A549 (cell line): Measurements from ENCODE around the gene ACSL5. TPM values are rescaled to one million over a fixed set of nuclear protein-coding genes. Genes with fewer than 3 reads are reported as not detected.

Experiments
- ATAC-seq, 2 experiments: fragments of 200-7000 bp in 1 of 2; fragments of >200 bp in 1 of 2; cut with Nextera tagmentation in 1 of 2; cut with Tn5 transposase in 1 of 2; 3 replicates each; pipeline versions ENCODE4 v1.8.0 to v1.9.1; 2018 to 2020; ENCODE audit warnings: mild to moderate bottlenecking in 1 of 2, moderate library complexity in 1 of 2
- CTCF ChIA-PET: fragments of 300-600 bp; sonication (Branson Sonifier 250); formaldehyde crosslinking; extraction: SDS; loops from one replicate; lab custom pipeline; 2021; ENCODE audit warnings: antibody characterized with exemption, inconsistent platforms; lab: Yijun Ruan, JAX
- POLR2A ChIA-PET: fragments of 350-600 bp; formaldehyde crosslinking; extraction: SDS; loops from one replicate; lab custom pipeline; 2021; ENCODE audit warnings: antibody characterized with exemption, inconsistent platforms; lab: Yijun Ruan, JAX
- DNase-seq, 2 experiments: peaks; one replicate each; pipeline versions ENCODE4 v3.0.0 to v3.0.0-alpha.2; 2011 to 2016; ENCODE audit warnings: low read depth in 1 of 2, low spot score in 1 of 2
- FAIRE-seq: peaks from 2 replicates; lab custom pipeline; 2011; peaks lifted over from hg19 to GRCh38; lab: Jason Lieb, UNC
- H3K27ac ChIP-seq, 2 experiments: fragments of >200 bp; sonication (Bioruptor Twin); formaldehyde crosslinking; 3 replicates each; pipeline ENCODE4 v1.5.1; 2016 to 2017
- H3K4me1 ChIP-seq: fragments of >200 bp; sonication (Bioruptor Twin); formaldehyde crosslinking; 3 replicates; pipeline ENCODE4 v1.6.1; 2016
- H3K4me2 ChIP-seq: fragments of >200 bp; sonication (Bioruptor Twin); formaldehyde crosslinking; 3 replicates; pipeline ENCODE4 v1.6.1; 2016
- H3K4me3 ChIP-seq: fragments of >200 bp; sonication (Bioruptor Twin); formaldehyde crosslinking; 3 replicates; pipeline ENCODE4 v1.5.1; 2016
- H3K9me3 ChIP-seq: fragments of >200 bp; sonication (Bioruptor Twin); formaldehyde crosslinking; 3 replicates; pipeline ENCODE4 v1.6.1; 2016
- CHD2 ChIP-seq: fragments of 150-350 bp; IDR thresholded peaks from 2 replicates; pipeline ENCODE4 v1.6.1; 2014; ENCODE audit warnings: low read length; ENCODE audit not compliant: partially characterized antibody
- EHMT2 ChIP-seq: fragments of 200-600 bp; sonication (generic); IDR thresholded peaks from 2 replicates; pipeline ENCODE4 v1.6.1; 2016; ENCODE audit warnings: antibody characterized with exemption, low read depth, mild to moderate bottlenecking, moderate library complexity
- EP300 ChIP-seq, 2 experiments: fragments of >200 bp; sonication (Bioruptor Twin); formaldehyde crosslinking; IDR thresholded peaks; 2 replicates in 1 of 2; 3 replicates in 1 of 2; pipeline ENCODE4 v1.6.1; 2016 to 2017
- ESRRA ChIP-seq: fragments of 150-350 bp; IDR thresholded peaks from 2 replicates; pipeline ENCODE4 v1.6.1; 2014; ENCODE audit warnings: mild to moderate bottlenecking, low read length, borderline replicate concordance
- FOSB ChIP-seq: fragments of 250-450 bp; sonication (Bioruptor Pico); IDR thresholded peaks from 2 replicates; pipeline ENCODE4 v1.5.0; 2020; ENCODE audit warnings: mild to moderate bottlenecking, moderate library complexity
- FOSL2 ChIP-seq, 2 experiments: fragments of 450-650 bp in 1 of 2; fragments of >200 bp in 1 of 2; sonication (Bioruptor Twin) in 1 of 2; formaldehyde crosslinking; IDR thresholded peaks; 2 replicates each; pipeline versions ENCODE4 v1.5.0 to v1.6.1; 2016 to 2020; ENCODE audit warnings: mild to moderate bottlenecking in 1 of 2, moderate library complexity in 1 of 2
- FOXS1 ChIP-seq: fragments of 250-450 bp; sonication (Bioruptor Pico); IDR thresholded peaks from 2 replicates; pipeline ENCODE4 v1.5.0; 2020; ENCODE audit warnings: mild to moderate bottlenecking, moderate library complexity
- HOXB5 ChIP-seq: fragments of 250-450 bp; sonication (Bioruptor Pico); IDR thresholded peaks from 2 replicates; pipeline ENCODE4 v1.5.0; 2020; ENCODE audit warnings: mild to moderate bottlenecking, moderate library complexity
- KDM5A ChIP-seq: fragments of 200-600 bp; sonication (generic); IDR thresholded peaks from 2 replicates; pipeline ENCODE4 v1.6.1; 2016; ENCODE audit warnings: antibody characterized with exemption, mild to moderate bottlenecking
- MYC ChIP-seq: IDR thresholded peaks from 2 replicates; pipeline ENCODE4 v1.6.1; 2012; ENCODE audit warnings: mild to moderate bottlenecking, inconsistent platforms, low read length, improper control_type of control experiment, borderline replicate concordance
- NFE2L2 ChIP-seq: fragments of 150-350 bp; conservative IDR thresholded peaks from 2 replicates; pipeline ENCODE4 v1.6.1; 2014; ENCODE audit warnings: low read length
- NR3C1 ChIP-seq: fragments of >200 bp; sonication (Bioruptor Twin); formaldehyde crosslinking; IDR thresholded peaks from 3 replicates; pipeline ENCODE4 v1.6.1; 2017
- PHF8 ChIP-seq: fragments of 200-600 bp; sonication (generic); IDR thresholded peaks from 2 replicates; pipeline ENCODE4 v1.6.1; 2016; ENCODE audit warnings: low read depth, mild to moderate bottlenecking, antibody characterized with exemption, moderate library complexity, borderline replicate concordance
- RFX5 ChIP-seq: fragments of 450-650 bp; IDR thresholded peaks from 2 replicates; pipeline ENCODE4 v1.7.1; 2014; ENCODE audit warnings: antibody characterized with exemption, mild to moderate bottlenecking, moderate library complexity
- SMC3 ChIP-seq: fragments of >200 bp; sonication (Bioruptor Twin); formaldehyde crosslinking; IDR thresholded peaks from 3 replicates; pipeline ENCODE4 v1.6.1; 2018; ENCODE audit warnings: inconsistent platforms
- SREBF2 ChIP-seq: fragments of 450-650 bp; IDR thresholded peaks from 2 replicates; pipeline ENCODE4 v1.6.1; 2014; ENCODE audit warnings: mild to moderate bottlenecking, moderate library complexity
- ZFP36 ChIP-seq: fragments of 450-650 bp; IDR thresholded peaks from 2 replicates; pipeline ENCODE4 v1.6.1; 2014; ENCODE audit warnings: borderline replicate concordance; ENCODE audit not compliant: partially characterized antibody
- WGBS: methylation state at CpG from one replicate; pipeline ENCODE4 v1.1.6; 2017; ENCODE audit errors: missing lambda C conversion rate; 5-methylcytosine and 5-hydroxymethylcytosine counted together
- polyA plus RNA-seq, 4 experiments: library from polyadenylated mRNA; depleted of rRNA in 3 of 4; stranded (reverse); fragments of >200 nt; fragmentation: RNase III in 1 of 4; extraction: RNeasy Plus Mini Kit Qiagen cat#74134 plus additional on column Dnase treatment in 1 of 4; gene quantifications; 2 replicates in 3 of 4; 3 replicates in 1 of 4; pipeline ENCODE4 v1.2.3, GENCODE V29; 2011 to 2017
- TF ChIP-seq, protein P1 (sequence below): fragments of >200 bp; sonication (Bioruptor Twin); formaldehyde crosslinking; IDR thresholded peaks from 3 replicates; pipeline ENCODE4 v1.5.1; 2016
- TF ChIP-seq, protein P2 (sequence below): fragments of 250-450 bp; sonication (Bioruptor Pico); IDR thresholded peaks from 2 replicates; pipeline ENCODE4 v1.5.0; 2020; ENCODE audit warnings: low read depth, mild to moderate bottlenecking, moderate library complexity
- TF ChIP-seq, protein P3 (sequence below): fragments of >200 bp; sonication (Bioruptor Twin); formaldehyde crosslinking; IDR thresholded peaks from 2 replicates; pipeline ENCODE4 v1.6.1; 2016
- TF ChIP-seq, protein P4 (sequence below): IDR thresholded peaks from 2 replicates; pipeline ENCODE4 v1.6.1; 2012
- TF ChIP-seq, protein P5 (sequence below): fragments of 150-350 bp; IDR thresholded peaks from 2 replicates; pipeline ENCODE4 v1.6.1; 2014; ENCODE audit warnings: low read depth, mild to moderate bottlenecking, low read length

The ACSL5 gene
- polyA plus RNA-seq, 2 of the 4 experiments (the other 2 are of a cell fraction): 0.15 to 0.25 TPM

DNA sequence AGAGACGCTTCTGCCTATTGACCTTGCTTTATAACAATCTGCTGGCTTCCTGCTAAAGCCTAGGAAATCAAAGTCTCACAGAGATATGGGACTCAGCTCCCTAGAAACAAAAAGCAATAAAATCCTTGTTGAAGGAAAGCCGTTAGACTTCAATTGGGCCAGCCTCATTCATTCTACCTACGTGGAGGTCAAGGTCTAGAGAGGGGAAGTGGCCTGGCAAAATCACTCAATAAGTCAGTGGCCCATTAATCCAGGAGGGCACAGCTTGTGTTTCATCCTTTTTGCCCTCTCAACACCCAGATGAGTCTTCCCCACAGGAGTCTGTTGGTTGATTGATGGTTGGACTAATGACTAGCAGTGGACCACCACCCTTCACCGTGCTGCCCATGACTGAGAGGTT is 40.5 kb upstream of the ACSL5 start:
- DNase-seq: no peak
- 24% methylated on average over 4 of the region's 4 CpGs for WGBS
- Histone ChIP-seq H3K27ac (no peak overlapping the region; a peak in 1 of 6 replicates), H3K4me2 (no peak overlapping the region)
- CTCF ChIA-PET: interaction anchor here (1.2 to 1.3 kb wide), 4 partner anchors 18 to 196 kb away, joined by 3 to 5 read pairs (median 4); no protein-coding TSS in a partner anchor
- no peak for ATAC-seq
- TF ChIP-seq, protein P1, sequence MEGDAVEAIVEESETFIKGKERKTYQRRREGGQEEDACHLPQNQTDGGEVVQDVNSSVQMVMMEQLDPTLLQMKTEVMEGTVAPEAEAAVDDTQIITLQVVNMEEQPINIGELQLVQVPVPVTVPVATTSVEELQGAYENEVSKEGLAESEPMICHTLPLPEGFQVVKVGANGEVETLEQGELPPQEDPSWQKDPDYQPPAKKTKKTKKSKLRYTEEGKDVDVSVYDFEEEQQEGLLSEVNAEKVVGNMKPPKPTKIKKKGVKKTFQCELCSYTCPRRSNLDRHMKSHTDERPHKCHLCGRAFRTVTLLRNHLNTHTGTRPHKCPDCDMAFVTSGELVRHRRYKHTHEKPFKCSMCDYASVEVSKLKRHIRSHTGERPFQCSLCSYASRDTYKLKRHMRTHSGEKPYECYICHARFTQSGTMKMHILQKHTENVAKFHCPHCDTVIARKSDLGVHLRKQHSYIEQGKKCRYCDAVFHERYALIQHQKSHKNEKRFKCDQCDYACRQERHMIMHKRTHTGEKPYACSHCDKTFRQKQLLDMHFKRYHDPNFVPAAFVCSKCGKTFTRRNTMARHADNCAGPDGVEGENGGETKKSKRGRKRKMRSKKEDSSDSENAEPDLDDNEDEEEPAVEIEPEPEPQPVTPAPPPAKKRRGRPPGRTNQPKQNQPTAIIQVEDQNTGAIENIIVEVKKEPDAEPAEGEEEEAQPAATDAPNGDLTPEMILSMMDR: no peak
- TF ChIP-seq FOXS1 (CRISPR knock-in tag) (no peak), ESRRA (no peak), ZFP36 (no peak), SMC3 (no peak), NFE2L2 (no peak), PHF8 (no peak), FOSL2 (IDR thresholded peaks at IDR 0.05) (no peak), FOSL2 (CRISPR knock-in tag; IDR thresholded peaks at IDR 0.05) (no peak), MYC (no peak), EHMT2 (no peak), EP300 (IDR thresholded peaks at IDR 0.05) (no peak), SREBF2 (no peak), CHD2 (no peak), HOXB5 (CRISPR knock-in tag) (no peak)
- TF ChIP-seq, protein P2, sequence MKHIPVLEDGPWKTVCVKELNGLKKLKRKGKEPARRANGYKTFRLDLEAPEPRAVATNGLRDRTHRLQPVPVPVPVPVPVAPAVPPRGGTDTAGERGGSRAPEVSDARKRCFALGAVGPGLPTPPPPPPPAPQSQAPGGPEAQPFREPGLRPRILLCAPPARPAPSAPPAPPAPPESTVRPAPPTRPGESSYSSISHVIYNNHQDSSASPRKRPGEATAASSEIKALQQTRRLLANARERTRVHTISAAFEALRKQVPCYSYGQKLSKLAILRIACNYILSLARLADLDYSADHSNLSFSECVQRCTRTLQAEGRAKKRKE (CRISPR knock-in tag): no peak
- TF ChIP-seq, protein P3, sequence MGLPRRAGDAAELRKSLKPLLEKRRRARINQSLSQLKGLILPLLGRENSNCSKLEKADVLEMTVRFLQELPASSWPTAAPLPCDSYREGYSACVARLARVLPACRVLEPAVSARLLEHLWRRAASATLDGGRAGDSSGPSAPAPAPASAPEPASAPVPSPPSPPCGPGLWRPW: no peak
- TF ChIP-seq, all 56 proteins: peak for 0
- FAIRE-seq: no peak
- POLR2A ChIA-PET: no interaction called here
- H3K4me1 ChIP-seq: no peaks in the 10 kb centered on the region
- H3K4me3 ChIP-seq: no peak overlapping the region
- no peaks in the 10 kb centered on the region for H3K9me3 ChIP-seq

DNA sequence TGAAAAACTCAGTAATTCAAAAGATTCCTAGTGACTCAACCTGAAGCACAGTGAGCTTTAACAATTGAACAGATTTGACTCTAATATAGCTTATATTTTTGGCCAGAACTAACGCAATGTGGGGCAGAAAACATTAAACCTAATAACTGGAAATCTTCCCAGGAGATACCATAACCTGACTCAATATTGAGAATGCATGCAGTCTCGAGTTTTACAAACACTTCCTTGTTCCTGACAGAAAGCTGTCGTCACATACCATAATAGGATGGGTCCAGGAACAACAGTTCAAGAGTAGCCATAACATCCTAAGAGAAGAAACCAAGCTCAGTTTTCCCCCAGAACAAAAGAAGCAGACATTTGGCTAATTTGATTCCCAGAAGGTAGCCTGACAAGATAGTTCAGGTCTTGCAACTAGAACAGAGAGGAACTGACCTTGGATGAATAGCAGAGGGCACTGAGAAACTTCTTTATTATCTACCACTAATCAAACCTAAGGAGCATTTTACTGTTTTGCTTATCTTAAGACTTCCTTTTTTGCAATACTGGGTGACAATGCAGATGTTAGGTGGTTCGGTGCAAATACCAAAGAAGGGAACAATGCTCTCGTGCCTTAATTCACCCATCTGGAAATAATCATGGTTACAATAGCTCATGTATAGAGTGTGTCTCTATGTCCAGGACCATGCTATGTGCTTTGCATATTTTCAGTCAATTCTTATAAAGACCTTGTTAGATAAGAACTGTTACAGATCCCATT is 38.6 kb upstream of the ACSL5 start:
- no peak for ATAC-seq

DNA sequence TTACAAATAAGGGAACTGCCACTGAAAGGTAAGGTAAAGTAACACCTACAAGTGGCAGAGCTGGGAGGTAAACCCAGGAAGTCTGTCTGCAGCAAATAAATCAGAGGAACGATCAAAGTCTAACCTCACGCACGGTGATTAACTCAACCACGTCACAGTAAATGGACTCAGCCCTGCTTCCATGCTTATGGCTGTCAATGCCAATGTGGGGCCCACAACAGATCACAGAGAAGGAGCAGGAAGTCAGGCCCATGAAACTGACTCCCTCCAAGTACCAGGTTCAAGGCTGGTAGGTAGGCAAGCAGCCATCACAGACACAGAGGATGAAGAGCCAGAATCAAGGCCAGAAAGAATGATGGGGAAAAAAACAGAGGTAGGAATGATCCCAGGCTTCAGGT is 38.0 kb upstream of the ACSL5 start:
- H3K4me1 ChIP-seq: no peaks in the 10 kb centered on the region
- TF ChIP-seq, protein P4, sequence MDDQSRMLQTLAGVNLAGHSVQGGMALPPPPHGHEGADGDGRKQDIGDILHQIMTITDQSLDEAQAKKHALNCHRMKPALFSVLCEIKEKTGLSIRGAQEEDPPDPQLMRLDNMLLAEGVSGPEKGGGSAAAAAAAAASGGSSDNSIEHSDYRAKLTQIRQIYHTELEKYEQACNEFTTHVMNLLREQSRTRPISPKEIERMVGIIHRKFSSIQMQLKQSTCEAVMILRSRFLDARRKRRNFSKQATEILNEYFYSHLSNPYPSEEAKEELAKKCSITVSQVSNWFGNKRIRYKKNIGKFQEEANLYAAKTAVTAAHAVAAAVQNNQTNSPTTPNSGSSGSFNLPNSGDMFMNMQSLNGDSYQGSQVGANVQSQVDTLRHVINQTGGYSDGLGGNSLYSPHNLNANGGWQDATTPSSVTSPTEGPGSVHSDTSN: no peak
- TF ChIP-seq FOSB (CRISPR knock-in tag) (no peak), KDM5A (no peak)
- TF ChIP-seq, protein P5, sequence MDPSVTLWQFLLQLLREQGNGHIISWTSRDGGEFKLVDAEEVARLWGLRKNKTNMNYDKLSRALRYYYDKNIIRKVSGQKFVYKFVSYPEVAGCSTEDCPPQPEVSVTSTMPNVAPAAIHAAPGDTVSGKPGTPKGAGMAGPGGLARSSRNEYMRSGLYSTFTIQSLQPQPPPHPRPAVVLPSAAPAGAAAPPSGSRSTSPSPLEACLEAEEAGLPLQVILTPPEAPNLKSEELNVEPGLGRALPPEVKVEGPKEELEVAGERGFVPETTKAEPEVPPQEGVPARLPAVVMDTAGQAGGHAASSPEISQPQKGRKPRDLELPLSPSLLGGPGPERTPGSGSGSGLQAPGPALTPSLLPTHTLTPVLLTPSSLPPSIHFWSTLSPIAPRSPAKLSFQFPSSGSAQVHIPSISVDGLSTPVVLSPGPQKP: no peak
- TF ChIP-seq, all 56 proteins: peak for 0
- 74% methylated on average over 4 of the region's 4 CpGs for WGBS
- H3K27ac ChIP-seq: no peak overlapping the region
- H3K4me2 ChIP-seq: no peak overlapping the region
- CTCF ChIA-PET: interaction anchor here (1.5 kb wide), 1 partner anchor 21 kb away, joined by 5 read pairs; no protein-coding TSS in a partner anchor
- H3K4me3 ChIP-seq: no peak overlapping the region
- FAIRE-seq: no peak
- POLR2A ChIA-PET: no interaction called here
- DNase-seq: no peak
- no peaks in the 10 kb centered on the region for H3K9me3 ChIP-seq
- ATAC-seq: no peak

More for the DNA sequence above, 38.6 kb upstream of the ACSL5 start:
- H3K27ac ChIP-seq: no peak overlapping the region
- no peaks in the 10 kb centered on the region for H3K9me3 ChIP-seq
- ChIA-PET CTCF (interaction anchor here (1.5 kb wide), 1 partner anchor 20 kb away, joined by 5 read pairs; no protein-coding TSS in a partner anchor), POLR2A (no interaction called here)
- DNase-seq (peak in 1 of 2 experiments; percentile 9), FAIRE-seq (no peak)
- no peak overlapping the region for H3K4me2 ChIP-seq
- TF ChIP-seq, protein P3: no peak
- TF ChIP-seq RFX5: no peak
- no peak for TF ChIP-seq NR3C1
- H3K4me3 ChIP-seq: no peak overlapping the region
- WGBS: 48% methylated on average over 5 of the region's 5 CpGs
- H3K4me1 ChIP-seq: no peaks in the 10 kb centered on the region
